Measurements from ENCODE around the gene GLP1R.

DNA sequence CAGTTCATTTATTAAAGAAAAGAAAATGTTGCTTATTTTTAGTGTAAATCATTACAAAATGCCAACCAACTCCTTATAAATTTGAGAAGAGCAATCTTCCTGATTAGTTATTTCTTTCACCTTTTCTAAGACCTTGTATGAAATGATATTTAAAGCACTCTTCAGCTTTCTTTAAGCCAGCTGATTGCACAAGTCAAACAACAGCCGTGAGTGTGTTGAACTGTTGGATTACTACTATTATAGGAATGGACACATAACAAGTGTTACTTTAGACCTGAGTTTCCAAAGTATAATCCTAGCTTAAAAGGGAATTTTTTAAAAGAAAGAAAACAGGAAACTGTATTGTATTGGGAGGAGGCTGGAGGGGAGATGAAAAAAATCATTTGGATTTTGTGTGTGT lies 26.8 kb upstream of the GLP1R start:
- TF ChIP-seq POLR2A (IDR thresholded peaks at IDR 0.05): no peak
- TF ChIP-seq, protein P1, sequence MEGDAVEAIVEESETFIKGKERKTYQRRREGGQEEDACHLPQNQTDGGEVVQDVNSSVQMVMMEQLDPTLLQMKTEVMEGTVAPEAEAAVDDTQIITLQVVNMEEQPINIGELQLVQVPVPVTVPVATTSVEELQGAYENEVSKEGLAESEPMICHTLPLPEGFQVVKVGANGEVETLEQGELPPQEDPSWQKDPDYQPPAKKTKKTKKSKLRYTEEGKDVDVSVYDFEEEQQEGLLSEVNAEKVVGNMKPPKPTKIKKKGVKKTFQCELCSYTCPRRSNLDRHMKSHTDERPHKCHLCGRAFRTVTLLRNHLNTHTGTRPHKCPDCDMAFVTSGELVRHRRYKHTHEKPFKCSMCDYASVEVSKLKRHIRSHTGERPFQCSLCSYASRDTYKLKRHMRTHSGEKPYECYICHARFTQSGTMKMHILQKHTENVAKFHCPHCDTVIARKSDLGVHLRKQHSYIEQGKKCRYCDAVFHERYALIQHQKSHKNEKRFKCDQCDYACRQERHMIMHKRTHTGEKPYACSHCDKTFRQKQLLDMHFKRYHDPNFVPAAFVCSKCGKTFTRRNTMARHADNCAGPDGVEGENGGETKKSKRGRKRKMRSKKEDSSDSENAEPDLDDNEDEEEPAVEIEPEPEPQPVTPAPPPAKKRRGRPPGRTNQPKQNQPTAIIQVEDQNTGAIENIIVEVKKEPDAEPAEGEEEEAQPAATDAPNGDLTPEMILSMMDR (IDR thresholded peaks at IDR 0.05): no peak
- TF ChIP-seq POLR2AphosphoS5 (IDR thresholded peaks at IDR 0.05): no peak
- TF ChIP-seq EP300 (IDR thresholded peaks at IDR 0.05): no peak
